SHP77 (cell line): ENCODE measurements around the gene CD209.
"Not testable (repeated sequence)": the region's sequence is repeated elsewhere in the genome, so short reads cannot be mapped to it uniquely, and the experiment has no call there.

Experiments used
- DNase-seq, 2 experiments: peaks; one replicate each; lab custom pipeline; 2025; lab: John Stamatoyannopoulos, UW

Gene CD209, protein sequence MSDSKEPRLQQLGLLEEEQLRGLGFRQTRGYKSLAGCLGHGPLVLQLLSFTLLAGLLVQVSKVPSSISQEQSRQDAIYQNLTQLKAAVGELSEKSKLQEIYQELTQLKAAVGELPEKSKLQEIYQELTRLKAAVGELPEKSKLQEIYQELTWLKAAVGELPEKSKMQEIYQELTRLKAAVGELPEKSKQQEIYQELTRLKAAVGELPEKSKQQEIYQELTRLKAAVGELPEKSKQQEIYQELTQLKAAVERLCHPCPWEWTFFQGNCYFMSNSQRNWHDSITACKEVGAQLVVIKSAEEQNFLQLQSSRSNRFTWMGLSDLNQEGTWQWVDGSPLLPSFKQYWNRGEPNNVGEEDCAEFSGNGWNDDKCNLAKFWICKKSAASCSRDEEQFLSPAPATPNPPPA

DNA sequence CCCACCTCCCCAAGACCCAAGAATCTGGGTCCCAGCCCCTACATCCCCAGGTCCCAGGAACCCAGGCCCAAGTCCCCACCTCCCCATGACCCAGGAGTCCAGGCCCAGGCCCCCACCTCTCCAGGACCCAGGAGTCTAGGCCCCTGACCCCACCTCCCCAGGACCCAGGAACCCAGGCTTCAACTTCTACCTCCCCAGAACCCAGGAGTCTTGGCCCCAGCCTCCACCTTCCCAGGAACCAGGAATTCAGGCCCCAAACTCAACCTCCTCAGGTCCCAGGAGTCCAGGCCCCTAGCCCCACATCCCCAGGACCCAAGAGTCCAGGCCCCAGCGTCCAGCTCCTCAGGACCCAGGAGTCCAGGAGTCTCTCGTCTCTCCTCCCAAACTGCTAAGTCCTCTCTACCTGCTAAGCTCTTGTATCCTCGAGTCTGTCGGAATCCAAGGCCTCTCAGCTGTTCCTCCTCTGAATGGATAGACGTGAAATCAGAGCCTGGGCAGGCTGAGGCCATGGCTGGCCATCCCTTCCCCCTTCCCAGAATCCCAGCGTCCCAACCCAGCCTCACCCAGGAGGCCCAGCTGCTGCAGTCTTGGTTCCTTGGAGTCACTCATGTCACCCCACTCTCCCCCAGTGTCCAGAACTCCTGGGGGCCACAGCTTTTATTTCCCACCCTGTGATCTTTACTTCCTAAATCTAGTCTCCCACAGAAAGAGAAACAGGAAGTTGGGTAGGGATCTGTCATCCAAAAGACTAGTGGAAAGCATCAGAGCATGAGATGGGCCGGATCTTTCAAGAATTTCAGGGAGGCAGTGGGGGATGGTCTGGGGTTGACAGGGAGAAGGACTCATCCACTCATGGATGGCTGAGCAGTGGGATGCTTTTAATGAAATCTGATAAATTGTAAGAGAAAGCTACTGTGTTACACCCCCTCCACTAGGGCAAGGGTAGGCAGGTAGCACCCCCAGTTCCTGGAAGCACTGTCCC, at the start of gene CD209:
CD209 (minus strand) TSS at position 632 of the 982 bp plus-strand sequence; CDS start at position 609, 23 bp downstream.
- DNase-seq = no peak

DNA sequence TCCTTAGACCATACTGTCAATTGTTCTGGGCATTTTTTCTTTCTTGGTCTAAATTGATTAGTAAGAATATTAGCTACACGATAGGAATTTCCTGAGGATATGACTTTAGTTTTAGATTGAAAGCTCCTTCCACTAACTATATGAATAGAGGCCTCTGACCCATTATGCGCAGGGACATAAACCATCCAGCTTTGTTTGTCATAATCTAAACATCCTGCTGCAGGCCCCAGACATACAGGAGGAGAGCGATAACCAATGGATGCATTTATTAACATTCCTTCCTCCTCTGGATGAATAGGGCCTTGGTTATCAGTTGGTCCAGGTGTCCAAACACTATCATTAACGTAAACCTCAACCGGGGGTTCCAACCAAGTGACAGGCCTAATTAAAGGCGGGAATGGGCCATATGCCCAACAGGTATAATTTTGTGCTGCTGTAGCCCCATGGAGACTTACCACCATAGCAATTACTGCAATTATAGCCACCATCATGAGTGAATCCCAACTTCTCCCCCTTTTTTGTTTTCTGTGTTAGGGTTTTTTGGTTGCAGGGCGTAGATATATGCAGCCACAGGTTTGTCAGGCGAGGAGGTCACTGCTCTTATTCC, 48.3 kb upstream of the CD209 start:
- DNase-seq = no peak

DNA sequence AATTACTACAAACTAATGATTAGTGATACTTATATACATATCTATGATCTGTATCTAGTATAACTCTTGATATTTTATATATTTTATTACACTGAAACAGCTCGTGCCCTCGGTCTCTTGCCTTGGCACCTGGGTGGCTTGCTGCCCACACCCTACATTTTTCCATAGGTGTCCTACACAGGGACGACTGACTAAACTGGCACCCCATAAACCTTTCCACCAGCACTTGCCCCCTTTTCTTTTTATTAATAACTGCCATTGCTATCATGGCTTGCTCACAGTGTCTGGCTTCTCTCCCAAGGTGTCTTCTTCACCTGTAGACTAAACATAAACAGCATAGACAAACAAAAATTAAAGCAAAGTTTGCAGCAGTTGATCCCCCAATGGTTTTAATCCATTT, 46.2 kb upstream of the CD209 start:
- DNase-seq = no peak

DNA sequence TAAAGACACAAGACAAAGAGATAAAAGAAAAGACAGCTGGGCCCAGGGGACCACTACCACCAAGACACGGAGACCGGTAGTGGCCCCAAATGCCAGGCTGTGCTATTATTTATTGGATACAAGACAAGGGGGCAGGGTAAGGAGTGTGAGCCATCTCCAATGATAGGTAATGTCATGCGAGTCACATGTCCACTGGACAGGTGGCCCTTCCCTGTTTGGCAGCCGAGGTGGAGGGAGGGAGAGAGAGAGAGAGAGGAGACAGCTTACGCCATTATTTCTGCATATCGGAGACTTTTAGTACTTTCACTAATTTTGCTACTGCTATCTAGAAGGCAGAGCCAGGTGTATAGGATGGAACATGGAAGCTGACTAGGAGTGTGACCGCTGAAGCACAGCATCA, 45.4 kb upstream of the CD209 start:
- not testable (repeated sequence) for DNase-seq

DNA sequence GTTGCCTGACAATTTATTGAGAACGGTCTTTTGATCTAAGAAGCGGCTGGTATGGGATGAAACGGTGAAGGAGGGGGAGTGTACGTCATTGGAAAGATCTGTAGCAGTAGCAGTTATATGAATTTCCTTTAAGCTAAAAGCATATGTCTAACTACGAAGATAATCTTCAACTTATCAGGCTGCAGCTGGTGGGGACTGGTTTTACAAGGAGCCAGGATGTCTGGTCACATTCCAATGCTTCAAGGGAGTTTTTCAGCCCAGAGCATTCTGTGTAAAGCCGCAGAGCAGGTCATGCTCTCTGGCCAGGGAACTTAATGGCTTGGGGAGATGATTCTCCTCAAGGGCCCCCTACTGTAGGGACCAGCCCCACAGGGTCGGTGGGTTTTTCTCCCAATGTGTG, 44.9 kb upstream of the CD209 start:
- no peak for DNase-seq

DNA sequence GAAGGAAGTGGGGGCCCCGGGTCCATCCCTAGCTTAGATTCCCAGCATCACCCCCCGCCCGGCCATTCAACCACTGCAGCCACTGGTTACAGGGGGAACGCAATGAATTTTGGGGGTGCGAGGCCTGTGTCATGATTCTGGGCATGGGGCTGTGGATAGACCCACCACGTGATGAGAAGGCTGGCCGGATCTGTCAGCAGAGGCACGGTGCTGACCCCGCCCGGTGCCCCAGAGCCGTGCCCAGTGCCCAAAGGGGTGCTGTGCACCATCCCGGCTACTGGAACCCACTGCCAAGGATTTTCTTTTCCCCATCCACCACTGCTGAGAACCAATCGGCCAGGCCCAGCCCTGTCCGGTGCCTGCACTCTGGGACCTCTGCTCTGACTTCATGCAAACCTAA, 43.1 kb upstream of the CD209 start:
- DNase-seq = no peak

DNA sequence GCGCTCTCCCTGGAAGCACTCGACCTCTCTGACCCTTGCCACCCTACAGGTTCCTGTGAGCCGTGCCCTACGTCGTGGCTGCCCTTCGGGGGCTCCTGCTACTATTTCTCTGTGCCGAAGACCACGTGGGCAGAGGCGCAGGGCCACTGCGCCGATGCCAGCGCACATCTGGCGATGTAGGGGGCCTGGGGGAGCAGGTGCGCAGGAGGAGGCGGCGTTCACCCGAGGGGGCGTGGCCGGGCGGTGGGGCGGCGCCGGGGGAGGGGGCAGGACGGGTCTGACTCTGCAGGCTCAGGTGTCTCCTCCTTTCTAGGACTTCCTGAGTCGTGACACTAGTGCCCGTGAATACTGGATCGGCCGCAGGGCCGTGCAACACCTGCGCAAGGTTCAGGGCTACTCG, 42.1 kb upstream of the CD209 start:
- DNase-seq = no peak

DNA sequence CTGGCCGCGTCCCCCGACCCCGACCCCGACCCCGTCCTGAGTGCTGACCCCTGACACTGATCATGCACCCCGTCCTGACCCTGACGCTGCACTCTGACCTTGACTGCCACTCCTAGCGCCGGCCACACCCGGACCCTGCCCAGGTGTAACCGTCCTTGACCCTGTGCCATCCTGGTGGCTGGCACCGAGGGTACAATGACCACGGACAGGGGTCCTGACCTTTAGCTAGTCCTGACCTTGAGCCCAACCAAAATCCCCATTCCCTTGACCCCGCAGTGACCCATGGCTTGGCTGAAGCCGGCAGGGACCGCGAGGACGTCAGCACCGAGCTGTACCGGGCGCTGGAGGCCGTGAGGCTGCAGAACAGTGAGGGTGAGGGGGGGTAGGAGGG, 41.6 kb upstream of the CD209 start:
- no peak for DNase-seq

DNA sequence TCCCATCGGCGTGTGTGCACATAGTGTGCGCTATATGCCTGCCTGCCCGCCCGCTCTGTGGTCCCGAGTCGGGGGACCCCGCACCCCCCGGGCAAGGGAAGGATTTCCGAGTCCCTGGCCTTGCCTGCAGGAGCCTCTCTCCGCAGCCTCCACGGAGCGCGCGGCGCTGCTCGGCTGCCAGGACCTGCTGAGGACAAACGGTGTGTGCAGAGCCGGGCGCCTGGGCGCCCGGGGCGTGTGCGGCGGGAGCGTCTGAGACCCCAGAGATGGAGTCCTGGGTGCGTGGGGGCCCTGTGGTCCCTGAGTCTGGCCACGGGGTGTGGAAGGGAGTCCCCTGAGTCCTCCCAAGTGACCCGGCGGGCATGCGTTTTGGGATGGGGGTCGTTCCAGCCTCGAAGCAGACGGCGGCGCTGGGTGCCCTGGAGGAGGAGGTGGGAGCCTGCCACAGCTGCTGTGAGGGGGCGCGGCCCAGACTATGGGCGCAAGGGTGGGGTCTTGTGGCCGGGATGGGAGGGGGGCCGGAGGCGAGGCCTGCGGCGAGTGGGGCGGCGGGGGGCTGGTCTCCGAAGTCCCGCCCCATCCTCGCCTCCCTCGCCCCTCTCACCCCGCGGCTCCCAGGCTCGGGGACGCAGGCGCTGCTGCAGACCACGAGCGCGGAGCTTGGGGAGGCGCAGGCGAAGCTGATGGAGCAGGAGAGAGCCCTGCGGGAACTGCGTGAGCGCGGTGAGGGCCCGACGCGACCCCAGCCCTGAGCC, 41.0 kb upstream of the CD209 start:
- no peak for DNase-seq

DNA sequence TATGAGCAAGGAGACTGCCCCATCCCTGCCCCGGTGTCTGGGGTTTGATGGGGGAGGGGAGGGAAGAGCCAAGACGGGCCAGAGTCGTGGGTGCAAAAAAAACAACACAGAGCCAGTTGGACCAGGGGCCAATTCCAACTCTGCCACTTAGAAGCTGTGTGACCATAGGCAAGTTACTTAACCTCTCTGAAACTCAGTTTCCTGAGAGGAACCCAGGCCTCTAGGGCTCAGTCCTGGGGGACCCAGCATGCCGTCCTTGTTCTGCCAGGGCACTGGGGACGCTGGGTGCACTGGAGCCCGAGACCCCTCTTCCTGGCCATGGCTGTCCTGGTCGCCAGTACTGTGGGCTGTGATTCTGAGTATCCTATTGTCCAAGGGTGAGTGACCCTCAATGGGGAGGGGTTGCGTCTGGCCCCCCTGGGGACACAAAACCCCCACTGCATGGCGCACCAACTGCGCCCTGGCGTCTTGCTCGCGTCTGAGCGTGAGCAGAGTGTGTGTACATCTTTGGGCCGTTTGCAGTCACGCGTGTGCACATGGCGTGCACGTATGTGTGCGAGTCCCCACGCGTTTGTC, 40.4 kb upstream of the CD209 start:
- DNase-seq = no peak

DNA sequence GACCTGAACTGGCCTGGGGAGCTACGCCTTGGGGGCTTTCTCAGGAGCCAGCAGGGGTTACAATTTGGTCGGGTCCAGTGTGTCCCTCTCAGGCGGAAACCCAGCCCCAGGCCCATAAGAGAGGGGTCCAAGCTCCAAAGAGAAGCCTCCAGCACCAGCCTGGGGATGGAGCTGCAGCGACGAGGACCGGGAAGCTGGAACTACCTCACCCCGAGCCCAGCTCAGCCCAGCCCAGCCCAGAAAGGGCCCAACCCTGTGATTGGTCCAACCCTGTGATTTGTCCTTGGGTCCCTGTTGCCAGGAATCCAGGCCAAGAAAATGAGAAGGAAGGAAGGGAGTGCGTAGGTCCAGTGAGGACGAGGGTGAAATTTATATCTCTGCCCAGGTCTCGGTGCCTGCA, 39.8 kb upstream of the CD209 start:
- DNase-seq = no peak

DNA sequence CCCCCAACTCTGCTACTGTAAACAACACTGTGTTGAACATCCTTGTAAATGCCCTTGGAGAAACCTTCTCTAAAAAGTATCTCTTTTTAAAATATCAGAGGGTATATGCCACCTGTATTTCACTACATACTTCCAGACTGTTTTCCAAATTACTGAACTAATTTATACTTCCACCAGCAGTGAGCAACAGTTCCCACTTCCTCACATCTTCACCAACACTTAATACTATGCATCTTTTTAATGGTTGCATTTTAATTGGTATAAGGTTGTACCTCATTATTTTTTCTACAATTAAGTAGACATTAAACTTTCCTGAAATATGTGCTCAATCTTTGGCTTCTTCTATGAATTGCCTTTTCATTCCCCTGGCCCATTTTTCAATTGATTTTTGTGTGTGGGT, 37.5 kb upstream of the CD209 start:
- no peak for DNase-seq

DNA sequence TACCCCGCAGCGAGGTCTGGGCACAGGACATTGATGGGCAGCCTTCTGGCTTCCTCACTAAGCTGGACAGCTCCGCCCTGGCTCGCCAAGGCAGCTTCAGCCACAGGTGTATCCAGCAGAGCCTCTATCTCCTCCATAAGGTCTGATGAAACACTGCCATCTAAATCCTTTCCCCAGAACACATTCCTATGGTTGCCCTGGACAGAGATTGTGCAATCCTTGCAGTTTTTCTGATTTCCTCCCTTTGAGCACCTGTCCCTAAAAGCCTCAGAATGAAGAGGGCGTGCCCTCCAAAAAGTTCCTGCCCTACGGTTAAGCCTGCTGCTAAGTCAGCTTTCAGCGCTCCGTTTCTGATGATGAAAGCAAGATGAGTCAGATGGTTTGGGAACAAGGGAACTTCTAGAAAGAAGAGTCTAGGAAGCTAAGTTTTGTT, 36.7 kb upstream of the CD209 start:
- DNase-seq = no peak

DNA sequence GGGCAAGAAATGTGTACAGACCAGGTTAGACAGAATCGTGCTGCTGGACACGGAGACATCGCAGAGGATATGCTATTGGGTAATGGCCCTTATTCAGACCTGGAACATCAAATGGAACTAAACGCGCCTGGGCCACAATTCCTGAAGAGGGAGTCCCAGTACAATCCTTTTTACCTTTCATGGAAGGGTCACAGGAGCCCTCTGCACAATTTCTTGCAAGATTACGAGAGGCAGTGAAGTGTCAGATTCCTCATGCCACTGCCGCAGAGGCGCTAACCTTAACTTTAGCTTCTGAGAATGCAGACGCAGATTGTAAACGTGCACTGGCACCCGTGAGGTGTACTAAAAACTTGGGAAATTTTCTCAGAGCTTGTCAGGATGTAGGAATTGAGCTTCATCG, 33.8 kb upstream of the CD209 start:
- no peak for DNase-seq

DNA sequence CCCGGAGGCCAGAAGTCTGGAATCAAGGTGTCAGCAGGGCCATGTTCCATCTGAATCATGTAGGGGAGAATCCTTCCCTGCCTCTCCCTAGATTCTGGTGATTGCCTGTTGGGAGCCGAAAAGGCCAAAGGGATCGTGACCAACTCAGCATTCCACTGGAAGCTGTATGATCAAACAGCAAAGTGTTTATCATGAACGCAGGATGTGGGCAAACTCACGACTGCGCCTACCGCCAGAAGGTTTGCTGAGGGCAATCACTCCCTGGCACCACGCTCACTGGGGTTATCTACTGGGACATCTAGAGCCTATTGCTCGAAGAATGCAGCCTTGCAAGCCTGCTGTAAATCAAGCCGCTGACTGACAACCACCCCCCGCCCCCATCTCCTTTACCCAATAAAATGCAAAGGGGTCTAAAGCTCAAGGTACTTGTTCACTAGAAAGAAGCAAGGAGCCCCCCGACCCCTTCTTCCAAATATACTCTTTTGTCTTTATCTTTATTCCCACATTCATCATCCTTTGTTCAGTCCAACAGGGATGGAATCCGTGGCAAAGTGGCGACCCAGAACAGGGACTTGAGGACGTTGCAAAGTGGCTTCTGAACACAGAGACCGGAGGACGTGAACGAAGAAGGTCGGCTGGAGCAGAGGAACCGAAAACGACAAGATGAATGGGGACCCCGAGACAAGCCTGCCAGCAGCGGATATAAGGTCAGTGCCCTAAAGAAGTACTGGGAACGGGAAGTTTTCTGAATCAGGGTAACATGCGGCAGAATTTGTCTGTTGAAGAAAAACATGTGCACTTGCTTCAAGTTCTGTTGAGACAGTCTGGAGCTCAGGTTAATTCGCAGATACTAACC, 32.5 kb upstream of the CD209 start:
- DNase-seq = no peak

DNA sequence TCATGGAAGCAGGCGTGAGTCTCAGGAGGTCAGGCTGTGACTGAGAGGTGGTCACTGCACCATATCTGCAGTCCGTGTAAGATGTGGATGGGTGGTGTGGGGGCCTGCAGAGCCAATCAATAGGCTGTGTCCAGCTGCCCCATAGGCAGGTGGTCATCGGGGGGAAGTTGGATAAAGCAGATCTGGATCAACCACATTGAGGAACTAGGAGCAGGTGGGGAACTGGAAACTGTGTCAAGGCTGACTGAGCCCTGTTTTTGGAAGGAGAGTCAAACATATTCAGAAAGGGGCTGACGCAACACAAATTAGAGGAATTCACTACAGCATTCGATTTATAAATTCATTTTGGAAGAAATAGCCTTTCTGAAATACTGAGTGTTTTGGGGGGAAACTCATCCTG, 30.7 kb upstream of the CD209 start:
- no peak for DNase-seq

DNA sequence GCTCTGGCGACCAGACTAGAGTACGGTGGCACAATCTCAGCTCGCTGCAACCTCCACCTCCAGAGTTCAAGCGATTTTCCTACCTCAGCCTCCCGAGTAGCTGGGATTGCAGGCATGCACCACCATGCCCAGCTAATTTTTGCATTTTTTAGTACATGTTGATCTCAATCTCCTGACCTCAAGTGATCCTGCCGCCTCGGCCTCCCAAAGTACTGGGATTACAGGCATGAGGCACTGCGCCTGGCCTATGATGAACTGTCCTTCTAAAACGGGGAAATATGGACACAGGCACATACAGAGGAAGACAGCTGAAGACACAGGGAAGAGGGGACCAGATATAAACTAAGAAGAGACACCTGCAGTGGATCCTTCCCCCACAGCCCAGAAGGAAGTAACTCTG, 28.4 kb upstream of the CD209 start:
- DNase-seq = no peak

DNA sequence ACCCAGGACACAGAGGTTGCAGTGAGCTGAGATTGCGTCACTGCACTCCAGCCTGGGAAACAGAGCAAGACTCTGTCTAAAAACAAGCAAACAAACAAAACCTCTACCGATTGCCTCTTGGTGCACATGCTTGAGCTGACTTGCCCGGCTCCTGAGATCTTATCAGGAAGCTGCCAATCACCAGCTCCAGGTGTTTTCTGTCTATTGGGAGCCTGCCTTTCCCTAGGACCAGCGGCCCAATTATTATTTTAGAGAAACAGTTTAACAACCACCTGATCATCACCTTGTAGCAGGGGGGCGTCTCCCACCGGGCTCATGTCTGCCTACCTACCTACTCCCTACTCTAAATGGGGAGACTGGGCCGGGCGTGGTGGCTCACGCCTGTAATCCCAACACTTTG, 26.5 kb upstream of the CD209 start:
- no peak for DNase-seq

DNA sequence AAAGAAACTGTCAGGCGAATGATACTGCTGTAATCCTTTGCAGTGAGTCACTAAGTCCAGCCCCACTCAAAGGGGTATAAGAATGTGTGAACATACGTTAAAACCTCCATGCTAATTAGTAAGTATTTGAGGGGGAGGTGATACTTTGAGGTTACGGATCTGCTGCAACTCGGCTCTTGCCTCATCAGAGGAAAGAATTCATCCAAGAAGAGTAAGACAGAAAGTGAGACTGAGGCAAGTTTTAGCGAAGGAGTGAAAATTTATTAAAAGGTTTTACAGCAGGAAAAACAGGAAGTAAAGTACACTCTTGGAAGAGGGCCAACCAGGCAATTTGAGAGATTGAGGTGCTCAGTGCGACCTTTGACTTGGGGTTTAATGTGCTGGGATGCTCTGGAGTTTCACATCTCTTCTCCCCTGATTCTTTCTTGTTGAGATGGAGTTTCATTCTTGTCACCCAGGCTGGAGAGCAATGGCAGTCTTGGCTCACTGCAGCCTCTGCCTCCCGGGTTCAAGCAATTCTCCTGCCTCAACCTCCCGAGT, 25.5 kb upstream of the CD209 start:
- DNase-seq = no peak

DNA sequence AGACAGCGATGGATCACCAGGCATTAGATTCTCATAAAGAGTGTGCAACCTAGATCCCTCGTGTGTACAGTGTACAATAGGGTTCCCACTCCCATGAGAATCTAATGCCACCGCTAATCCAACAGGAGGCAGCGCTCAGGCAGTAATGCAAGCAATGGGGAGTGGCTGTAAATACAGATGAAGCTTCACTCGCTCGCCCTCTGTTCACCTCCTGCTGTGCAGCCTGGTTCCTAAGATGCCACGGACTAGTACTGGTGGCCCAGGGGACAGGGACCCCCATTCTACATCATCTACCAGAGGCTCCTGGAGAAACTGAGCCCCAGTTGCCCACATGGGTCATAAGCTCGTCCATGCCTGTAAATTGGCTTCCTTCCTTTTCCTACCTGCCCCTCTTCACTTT, 23.7 kb upstream of the CD209 start:
- DNase-seq = no peak
